Eye (tissue), 1 donor: ENCODE results near the gene CARD19.
"Not testable (repeated sequence)": the region's sequence is repeated elsewhere in the genome, so short reads cannot be mapped to it uniquely, and the experiment has no call there.

Experiments used
- DNase-seq: peaks from one replicate; pipeline ENCODE4 v3.0.0-alpha.2; 2015

The CARD19 gene

GRCh38 chr9:93107825-93108161 lies 11.8 kb downstream of the CARD19 start:
- DNase-seq: no peak

- DNase-seq: no peak
Measured at GRCh38 chr9:93108291-93109041, 12.4 kb downstream of the CARD19 start.

GRCh38 chr9:93110311-93110855 lies 14.4 kb downstream of the CARD19 start:
- DNase-seq: no peak

GRCh38 chr9:93111001-93111370 lies 15.0 kb downstream of the CARD19 start:
- DNase-seq: no peak

GRCh38 chr9:93111371-93112115 lies 15.5 kb downstream of the CARD19 start:
- no peak for DNase-seq

GRCh38 chr9:93112116-93112863 lies 16.3 kb downstream of the CARD19 start:
- no peak for DNase-seq

GRCh38 chr9:93112864-93113389 lies 16.9 kb downstream of the CARD19 start:
- DNase-seq: no peak

GRCh38 chr9:93114169-93114983 lies 18.4 kb downstream of the CARD19 start:
- no peak for DNase-seq

- DNase-seq: no peak
Measured at GRCh38 chr9:93114984-93115335, 18.9 kb downstream of the CARD19 start.

- no peak for DNase-seq
Measured at GRCh38 chr9:93115486-93116071, 19.6 kb downstream of the CARD19 start.

- DNase-seq: no peak
Measured at GRCh38 chr9:93116072-93116961, 20.3 kb downstream of the CARD19 start.

GRCh38 chr9:93117521-93117920 lies 21.5 kb downstream of the CARD19 start:
- not testable (repeated sequence) for DNase-seq

- no peak for DNase-seq
Measured at GRCh38 chr9:93117924-93118862, 22.2 kb downstream of the CARD19 start.

- DNase-seq: no peak
Measured at GRCh38 chr9:93118863-93119702, 23.1 kb downstream of the CARD19 start.

- DNase-seq: no peak
Measured at GRCh38 chr9:93119703-93119952, 23.6 kb downstream of the CARD19 start.

- no peak for DNase-seq
Measured at GRCh38 chr9:93119953-93120845, 24.2 kb downstream of the CARD19 start.

GRCh38 chr9:93120846-93121315 lies 24.9 kb downstream of the CARD19 start:
- DNase-seq: no peak
